HL-60 (cell line): ENCODE data around the gene AGAP1.

ENCODE experiments used
- DNase-seq, 2 experiments: peaks; one replicate each; pipeline ENCODE4 v3.0.0-alpha.2; 2010 to 2020; ENCODE audit warnings: low read depth in 1 of 2, low spot score in 1 of 2
- H3K27ac ChIP-seq: fragments of 250-450 bp; sonication (Bioruptor Pico); replicated peaks from 2 replicates; pipeline ENCODE4 v1.5.1; 2020; ENCODE audit warnings: mild to moderate bottlenecking, moderate library complexity
- H3K27me3 ChIP-seq: fragments of 250-450 bp; sonication (Bioruptor Pico); 2 replicates; pipeline ENCODE4 v1.5.1; 2021; ENCODE audit warnings: mild to moderate bottlenecking, moderate library complexity; ENCODE audit not compliant: insufficient read depth, poor library complexity, severe bottlenecking
- H3K4me3 ChIP-seq: replicated peaks from 2 replicates; pipeline ENCODE4 v1.5.1; 2011; ENCODE audit warnings: mild to moderate bottlenecking, control low read depth, low read length; ENCODE audit not compliant: insufficient read depth
- CTCF ChIP-seq: IDR thresholded peaks from one replicate; pipeline ENCODE4 v1.5.1; 2011; ENCODE audit warnings: low read length, control low read depth, inconsistent platforms; ENCODE audit not compliant: insufficient read depth
- GABPA ChIP-seq: IDR thresholded peaks from 2 replicates; pipeline ENCODE4 v1.6.1; 2012; ENCODE audit warnings: low read depth
- POLR2AphosphoS5 ChIP-seq: IDR thresholded peaks from 2 replicates; pipeline ENCODE4 v1.6.1; 2012; ENCODE audit warnings: low read depth
- SPI1 ChIP-seq: IDR thresholded peaks from 2 replicates; pipeline ENCODE4 v1.6.1; 2012; ENCODE audit warnings: low read depth, mild to moderate bottlenecking, borderline replicate concordance
- TF ChIP-seq, protein P1 (sequence below): IDR thresholded peaks from 2 replicates; pipeline ENCODE4 v1.6.1; 2012; ENCODE audit warnings: low read depth; ENCODE audit not compliant: insufficient replicate concordance

The AGAP1 gene

GRCh38 chr2:235556901-235557300 lies 63.1 kb downstream of the AGAP1 start:
- no peak for DNase-seq
- no peak overlapping the region for H3K27ac ChIP-seq
- TF ChIP-seq CTCF = no peak
- TF ChIP-seq, protein P1, sequence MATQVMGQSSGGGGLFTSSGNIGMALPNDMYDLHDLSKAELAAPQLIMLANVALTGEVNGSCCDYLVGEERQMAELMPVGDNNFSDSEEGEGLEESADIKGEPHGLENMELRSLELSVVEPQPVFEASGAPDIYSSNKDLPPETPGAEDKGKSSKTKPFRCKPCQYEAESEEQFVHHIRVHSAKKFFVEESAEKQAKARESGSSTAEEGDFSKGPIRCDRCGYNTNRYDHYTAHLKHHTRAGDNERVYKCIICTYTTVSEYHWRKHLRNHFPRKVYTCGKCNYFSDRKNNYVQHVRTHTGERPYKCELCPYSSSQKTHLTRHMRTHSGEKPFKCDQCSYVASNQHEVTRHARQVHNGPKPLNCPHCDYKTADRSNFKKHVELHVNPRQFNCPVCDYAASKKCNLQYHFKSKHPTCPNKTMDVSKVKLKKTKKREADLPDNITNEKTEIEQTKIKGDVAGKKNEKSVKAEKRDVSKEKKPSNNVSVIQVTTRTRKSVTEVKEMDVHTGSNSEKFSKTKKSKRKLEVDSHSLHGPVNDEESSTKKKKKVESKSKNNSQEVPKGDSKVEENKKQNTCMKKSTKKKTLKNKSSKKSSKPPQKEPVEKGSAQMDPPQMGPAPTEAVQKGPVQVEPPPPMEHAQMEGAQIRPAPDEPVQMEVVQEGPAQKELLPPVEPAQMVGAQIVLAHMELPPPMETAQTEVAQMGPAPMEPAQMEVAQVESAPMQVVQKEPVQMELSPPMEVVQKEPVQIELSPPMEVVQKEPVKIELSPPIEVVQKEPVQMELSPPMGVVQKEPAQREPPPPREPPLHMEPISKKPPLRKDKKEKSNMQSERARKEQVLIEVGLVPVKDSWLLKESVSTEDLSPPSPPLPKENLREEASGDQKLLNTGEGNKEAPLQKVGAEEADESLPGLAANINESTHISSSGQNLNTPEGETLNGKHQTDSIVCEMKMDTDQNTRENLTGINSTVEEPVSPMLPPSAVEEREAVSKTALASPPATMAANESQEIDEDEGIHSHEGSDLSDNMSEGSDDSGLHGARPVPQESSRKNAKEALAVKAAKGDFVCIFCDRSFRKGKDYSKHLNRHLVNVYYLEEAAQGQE = no peak
- no peak for TF ChIP-seq POLR2AphosphoS5
- no peak for TF ChIP-seq GABPA
- no peak for TF ChIP-seq SPI1
- no peaks in the 10 kb centered on the region for H3K27me3 ChIP-seq
- no peak overlapping the region for H3K4me3 ChIP-seq

DNA sequence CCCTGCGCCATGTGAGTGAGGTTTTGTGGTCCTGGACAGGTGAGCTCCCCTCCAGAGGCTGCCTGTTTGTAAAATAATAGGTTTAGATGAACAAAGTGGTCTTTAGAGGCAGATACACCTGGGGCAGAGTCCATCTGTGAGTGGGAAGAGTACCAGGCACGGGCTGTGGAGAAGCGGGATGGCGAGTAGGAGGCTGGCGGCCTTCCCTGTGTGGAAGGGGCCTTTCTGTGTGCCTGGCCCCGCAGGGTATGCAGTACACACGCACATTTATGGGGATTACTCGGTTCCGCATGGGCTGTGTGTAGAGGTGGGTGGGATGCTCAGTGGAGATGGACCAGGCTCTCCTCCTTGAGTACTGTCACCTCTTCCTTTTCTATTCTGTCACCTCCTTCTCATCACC lies 64.1 kb downstream of the AGAP1 start:
- Histone ChIP-seq H3K4me3 (no peak overlapping the region), H3K27me3 (no peaks in the 10 kb centered on the region)
- DNase-seq = no peak

DNA sequence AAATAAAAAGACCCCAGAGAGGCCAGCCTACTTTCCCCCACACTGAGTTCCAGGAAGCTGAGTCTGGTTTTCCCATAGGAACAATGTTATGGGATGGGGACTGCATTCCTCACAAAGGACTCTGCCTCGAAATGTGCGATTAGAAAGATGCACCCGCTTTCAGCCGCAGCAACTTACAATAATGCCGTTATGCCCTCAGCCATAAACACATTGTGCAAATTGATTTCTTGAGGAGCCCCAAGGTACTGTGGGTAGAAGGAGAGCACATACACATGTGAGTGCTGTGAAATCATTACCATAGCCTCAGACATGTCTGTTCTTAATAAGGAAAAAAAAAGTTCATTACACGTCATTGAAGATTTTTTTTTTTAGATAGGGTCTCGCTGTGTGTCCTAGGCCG lies 64.7 kb downstream of the AGAP1 start:
- Histone ChIP-seq H3K4me3 (no peak overlapping the region), H3K27me3 (no peaks in the 10 kb centered on the region), H3K27ac (no peak overlapping the region)
- DNase-seq = no peak
- no peak for TF ChIP-seq SPI1
- TF ChIP-seq GABPA = no peak
- TF ChIP-seq, protein P1 = no peak
- TF ChIP-seq POLR2AphosphoS5 = no peak
- no peak for TF ChIP-seq CTCF

More for the DNA sequence above, 64.1 kb downstream of the AGAP1 start:
- TF ChIP-seq CTCF = no peak
- no peak for TF ChIP-seq POLR2AphosphoS5
- TF ChIP-seq SPI1 = no peak
- TF ChIP-seq, protein P1 = no peak
- TF ChIP-seq GABPA = no peak
- H3K27ac ChIP-seq = no peak overlapping the region
